Esophagus squamous epithelium (tissue), 4 donors: Measurements from ENCODE around the gene COL4A2.

Experiments used
- CTCF ChIP-seq, 6 experiments: fragments of 450-650 bp in 4 of 6; fragments of 200-600 bp in 2 of 6; sonication (generic) in 2 of 6; IDR thresholded peaks; one replicate each; pipeline ENCODE4 v1.5.1; 2016 to 2019; ENCODE audit warnings: antibody characterized with exemption in 6 of 6, mild to moderate bottlenecking in 4 of 6, moderate library complexity in 4 of 6
- POLR2A ChIP-seq, 4 donors: fragments of 450-650 bp; IDR thresholded peaks; one replicate each; pipeline ENCODE4 v1.6.1; 2017; ENCODE audit warnings: antibody characterized with exemption in 4 of 4, mild to moderate bottlenecking in 4 of 4, moderate library complexity in 3 of 4

GRCh38 chr13:110478405-110479214, 171.5 kb downstream of the COL4A2 start:
- no peak for TF ChIP-seq CTCF (IDR thresholded peaks at IDR 0.05)
- no peak for TF ChIP-seq POLR2A (IDR thresholded peaks at IDR 0.05)
